Erythroblast (primary cell): ENCODE measurements around the gene GPR171.

Source experiments
- GATA1 ChIP-seq: IDR thresholded peaks from 2 replicates; pipeline ENCODE4 v1.6.1; 2011; ENCODE audit warnings: low read depth, mild to moderate bottlenecking, control low read depth, low read length, moderate library complexity
- POLR2A ChIP-seq: IDR thresholded peaks from 2 replicates; pipeline ENCODE4 v1.6.1; 2011; ENCODE audit warnings: mild to moderate bottlenecking, low read length

GRCh38 chr3:151196434-151196833 is 6.6 kb downstream of the GPR171 start:
- TF ChIP-seq POLR2A (no peak), GATA1 (no peak)
